ENCODE results near the gene RPL22. TPM values are rescaled to one million over a fixed set of nuclear protein-coding genes. Genes with fewer than 3 reads are reported as not detected.

RPL22 gene
- total RNA-seq, 1 donor from 2014 or later: 414 TPM

GRCh38 chr1:6148497-6149241 is 50.7 kb downstream of the RPL22 start:
- no peak for TF ChIP-seq CTCF (IDR thresholded peaks at IDR 0.05; ENCODE audit: unreplicated experiment)
- H3K9me3 Mint-ChIP-seq (ENCODE audit: low read depth): no peaks in the 10 kb centered on the region
- peak overlapping the region; percentile 58 for H3K4me3 Mint-ChIP-seq (ENCODE audit: low read depth)
- H3K27ac Mint-ChIP-seq: no peak overlapping the region
- DNase-seq (ENCODE audit: low spot score, unreplicated experiment): peak; percentile 53
- peaks cover 41% of the 10 kb centered on the region for H3K27me3 Mint-ChIP-seq
- no peaks in the 10 kb centered on the region for H3K36me3 Mint-ChIP-seq (ENCODE audit: insufficient read depth)
- peaks cover 1% of the 10 kb centered on the region for H3K4me1 Mint-ChIP-seq (ENCODE audit: low read depth)

GRCh38 chr1:6145864-6146410 is 53.5 kb downstream of the RPL22 start:
- H3K36me3 Mint-ChIP-seq (ENCODE audit: insufficient read depth): no peaks in the 10 kb centered on the region
- H3K4me1 Mint-ChIP-seq (ENCODE audit: low read depth): peaks cover 1% of the 10 kb centered on the region
- no peak overlapping the region for H3K27ac Mint-ChIP-seq

GRCh38 chr1:6145396-6145750 is 54.0 kb downstream of the RPL22 start:
- Mint-ChIP-seq H3K4me1 (ENCODE audit: low read depth) (peaks cover 1% of the 10 kb centered on the region), H3K9me3 (ENCODE audit: low read depth) (no peaks in the 10 kb centered on the region)

More at GRCh38 chr1:6145864-6146410, 53.5 kb downstream of the RPL22 start:
- no peak for TF ChIP-seq CTCF (IDR thresholded peaks at IDR 0.05; ENCODE audit: unreplicated experiment)
- Mint-ChIP-seq H3K9me3 (ENCODE audit: low read depth) (no peaks in the 10 kb centered on the region), H3K27me3 (peaks cover 31% of the 10 kb centered on the region), H3K4me3 (ENCODE audit: low read depth) (no peak overlapping the region)
- DNase-seq (ENCODE audit: low spot score, unreplicated experiment): no peak

GRCh38 chr1:6144647-6145395 is 54.6 kb downstream of the RPL22 start:
- H3K9me3 Mint-ChIP-seq (ENCODE audit: low read depth): no peaks in the 10 kb centered on the region
- H3K27ac Mint-ChIP-seq: no peak overlapping the region
- H3K4me1 Mint-ChIP-seq (ENCODE audit: low read depth): peaks cover 1% of the 10 kb centered on the region
- TF ChIP-seq CTCF (IDR thresholded peaks at IDR 0.05; ENCODE audit: unreplicated experiment): no peak
- no peaks in the 10 kb centered on the region for H3K36me3 Mint-ChIP-seq (ENCODE audit: insufficient read depth)
- H3K27me3 Mint-ChIP-seq: peaks cover 31% of the 10 kb centered on the region
- no peak for DNase-seq (ENCODE audit: low spot score, unreplicated experiment)
- H3K4me3 Mint-ChIP-seq (ENCODE audit: low read depth): no peak overlapping the region

More at GRCh38 chr1:6145396-6145750, 54.0 kb downstream of the RPL22 start:
- no peaks in the 10 kb centered on the region for H3K36me3 Mint-ChIP-seq (ENCODE audit: insufficient read depth)
- no peak overlapping the region for H3K4me3 Mint-ChIP-seq (ENCODE audit: low read depth)
- H3K27me3 Mint-ChIP-seq: peaks cover 31% of the 10 kb centered on the region
- no peak for TF ChIP-seq CTCF (IDR thresholded peaks at IDR 0.05; ENCODE audit: unreplicated experiment)
- H3K27ac Mint-ChIP-seq: no peak overlapping the region
- DNase-seq (ENCODE audit: low spot score, unreplicated experiment): no peak

GRCh38 chr1:6144175-6144574 is 55.2 kb downstream of the RPL22 start:
- H3K4me3 Mint-ChIP-seq (ENCODE audit: low read depth): no peak overlapping the region
- no peak for DNase-seq (ENCODE audit: low spot score, unreplicated experiment)
- no peaks in the 10 kb centered on the region for H3K9me3 Mint-ChIP-seq (ENCODE audit: low read depth)
- H3K36me3 Mint-ChIP-seq (ENCODE audit: insufficient read depth): no peaks in the 10 kb centered on the region
- no peak for TF ChIP-seq CTCF (IDR thresholded peaks at IDR 0.05; ENCODE audit: unreplicated experiment)
- H3K4me1 Mint-ChIP-seq (ENCODE audit: low read depth): peaks cover 1% of the 10 kb centered on the region
- peaks cover 31% of the 10 kb centered on the region for H3K27me3 Mint-ChIP-seq
- no peak overlapping the region for H3K27ac Mint-ChIP-seq
